Muscle layer of duodenum (tissue), 2 donors: ENCODE data around the gene SYNJ2BP.

ENCODE experiments used
- H3K27ac ChIP-seq: one replicate; pipeline ENCODE4 v1.7.0; 2013; ENCODE audit warnings: mild to moderate bottlenecking, low read length
- H3K27me3 ChIP-seq: one replicate; pipeline ENCODE4 v1.7.0; 2013; ENCODE audit warnings: low read depth, mild to moderate bottlenecking, control low read depth, low read length
- H3K36me3 ChIP-seq, 2 donors: one replicate each; pipeline ENCODE4 v1.7.0; 2013; ENCODE audit warnings: low read length in 2 of 2, control low read depth in 1 of 2, mild to moderate bottlenecking in 1 of 2; ENCODE audit not compliant: insufficient read depth in 2 of 2, control insufficient read depth in 1 of 2
- H3K4me1 ChIP-seq, 2 donors: one replicate each; pipeline ENCODE4 v1.7.0; 2013; ENCODE audit warnings: low read length in 2 of 2, mild to moderate bottlenecking in 2 of 2, control low read depth in 1 of 2, moderate library complexity in 1 of 2; ENCODE audit not compliant: insufficient read depth in 2 of 2, control insufficient read depth in 1 of 2
- H3K4me3 ChIP-seq, 2 donors: one replicate each; pipeline ENCODE4 v1.7.0; 2013; ENCODE audit warnings: low read length in 2 of 2, low read depth in 1 of 2, mild to moderate bottlenecking in 1 of 2
- H3K9me3 ChIP-seq, 2 donors: one replicate each; pipeline ENCODE4 v1.7.0; 2013; ENCODE audit warnings: low read length in 2 of 2, control low read depth in 1 of 2, mild to moderate bottlenecking in 1 of 2; ENCODE audit not compliant: control insufficient read depth in 1 of 2
- donor health status: healthy.

The SYNJ2BP gene

GRCh38 chr14:70391493-70392391 lies 25.1 kb downstream of the SYNJ2BP start:
- H3K4me1 ChIP-seq: no peaks in the 10 kb centered on the region
- H3K27me3 ChIP-seq: no peaks in the 10 kb centered on the region
- peaks cover 0 to 9% of the 10 kb centered on the region in 2 donors for H3K36me3 ChIP-seq
- peak overlapping the region; percentile 53 for H3K27ac ChIP-seq
- no peak overlapping the region for H3K4me3 ChIP-seq
- no peaks in the 10 kb centered on the region for H3K9me3 ChIP-seq

DNA sequence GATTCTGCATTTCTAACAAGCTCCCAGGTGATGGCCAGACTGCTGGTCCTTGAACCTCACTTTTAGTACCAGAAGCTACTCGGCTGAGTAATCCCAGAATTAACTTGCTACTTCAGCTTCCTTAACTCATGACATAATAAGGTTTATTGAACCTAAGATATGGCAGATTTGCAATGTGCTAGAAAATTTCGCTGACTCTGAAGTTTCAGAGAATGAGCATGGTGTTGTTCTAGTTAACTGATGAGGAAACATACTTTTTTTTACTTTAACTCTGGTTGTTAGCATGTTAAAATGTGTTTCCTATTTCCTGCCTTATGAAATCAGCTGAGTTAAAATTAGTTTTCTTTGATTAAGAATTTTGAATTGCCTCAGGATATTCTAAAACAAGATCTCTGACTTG lies 34.4 kb downstream of the SYNJ2BP start:
- Histone ChIP-seq H3K9me3 (no peaks in the 10 kb centered on the region), H3K4me1 (no peaks in the 10 kb centered on the region), H3K27me3 (no peaks in the 10 kb centered on the region), H3K4me3 (no peak overlapping the region), H3K27ac (no peak overlapping the region), H3K36me3 (peaks cover 3 to 28% of the 10 kb centered on the region in 2 donors)

DNA sequence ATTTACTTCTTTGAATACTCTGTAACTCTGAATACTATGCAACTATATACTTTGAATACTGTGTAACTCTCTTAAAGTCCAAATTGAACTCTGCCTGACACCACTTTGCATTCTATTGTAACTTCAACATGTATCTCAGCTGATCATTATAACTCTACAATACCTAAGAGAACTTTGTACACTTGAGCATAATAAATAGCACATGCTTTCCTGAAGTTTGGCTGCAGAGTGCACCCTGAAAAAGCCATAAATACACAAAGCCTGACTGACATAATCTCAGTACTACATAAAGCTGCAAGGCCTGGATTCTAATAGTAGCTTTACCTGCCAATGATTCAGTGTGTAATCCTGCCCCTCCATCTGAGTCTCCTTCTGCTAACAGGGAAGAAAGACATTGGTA lies 36.1 kb downstream of the SYNJ2BP start:
- H3K4me1 ChIP-seq: no peaks in the 10 kb centered on the region
- peaks cover 3 to 30% of the 10 kb centered on the region in 2 donors for H3K36me3 ChIP-seq
- no peak overlapping the region for H3K4me3 ChIP-seq
- H3K27me3 ChIP-seq: no peaks in the 10 kb centered on the region
- H3K27ac ChIP-seq: no peak overlapping the region
- H3K9me3 ChIP-seq: no peaks in the 10 kb centered on the region

- H3K27me3 ChIP-seq: no peaks in the 10 kb centered on the region
- H3K27ac ChIP-seq: no peak overlapping the region
- no peaks in the 10 kb centered on the region for H3K9me3 ChIP-seq
- no peak overlapping the region for H3K4me3 ChIP-seq
- H3K4me1 ChIP-seq: no peaks in the 10 kb centered on the region
- H3K36me3 ChIP-seq: peaks cover 8 to 37% of the 10 kb centered on the region in 2 donors
Observed at GRCh38 chr14:70378696-70379095, 38.2 kb downstream of the SYNJ2BP start.
